ENCODE measurements around the gene GATAD2B. TPM values are rescaled to one million over a fixed set of nuclear protein-coding genes. Genes with fewer than 3 reads are reported as not detected.

GATAD2B gene
- total RNA-seq, 3 donors from 2014 or later (not counting 1 experiment from before 2014, with no cell fraction given), result 68.1 to 91.3 (median 75.5) TPM

- no peaks in the 10 kb centered on the region for H3K9me3 ChIP-seq (ENCODE audit: control insufficient read depth, insufficient read depth, low read length)
- no peaks in the 10 kb centered on the region for H3K9me3 Mint-ChIP-seq
- H3K4me1 ChIP-seq (ENCODE audit: control insufficient read depth, insufficient read depth, low read length), result no peaks in the 10 kb centered on the region
- H3K36me3 ChIP-seq (ENCODE audit: control insufficient read depth, insufficient read depth, low read length), result no peaks in the 10 kb centered on the region
- no peaks in the 10 kb centered on the region for H3K36me3 Mint-ChIP-seq
- H3K27ac Mint-ChIP-seq, result peak overlapping the region; percentile 35 to 56
- H3K4me3 ChIP-seq (ENCODE audit: low read length), result no peak overlapping the region
- no peak overlapping the region for H3K27ac ChIP-seq (ENCODE audit: low read length)
- no peak overlapping the region for H3K4me3 Mint-ChIP-seq
- H3K27me3 ChIP-seq (ENCODE audit: control insufficient read depth, insufficient read depth, low read length), result no peaks in the 10 kb centered on the region
- WGBS (ENCODE audit: insufficient coverage), result 52% methylated on average over 2 of the region's 2 CpGs
- H3K4me1 Mint-ChIP-seq, result peaks cover 29 to 34% of the 10 kb centered on the region in 2 donors
- TF ChIP-seq, protein P1, sequence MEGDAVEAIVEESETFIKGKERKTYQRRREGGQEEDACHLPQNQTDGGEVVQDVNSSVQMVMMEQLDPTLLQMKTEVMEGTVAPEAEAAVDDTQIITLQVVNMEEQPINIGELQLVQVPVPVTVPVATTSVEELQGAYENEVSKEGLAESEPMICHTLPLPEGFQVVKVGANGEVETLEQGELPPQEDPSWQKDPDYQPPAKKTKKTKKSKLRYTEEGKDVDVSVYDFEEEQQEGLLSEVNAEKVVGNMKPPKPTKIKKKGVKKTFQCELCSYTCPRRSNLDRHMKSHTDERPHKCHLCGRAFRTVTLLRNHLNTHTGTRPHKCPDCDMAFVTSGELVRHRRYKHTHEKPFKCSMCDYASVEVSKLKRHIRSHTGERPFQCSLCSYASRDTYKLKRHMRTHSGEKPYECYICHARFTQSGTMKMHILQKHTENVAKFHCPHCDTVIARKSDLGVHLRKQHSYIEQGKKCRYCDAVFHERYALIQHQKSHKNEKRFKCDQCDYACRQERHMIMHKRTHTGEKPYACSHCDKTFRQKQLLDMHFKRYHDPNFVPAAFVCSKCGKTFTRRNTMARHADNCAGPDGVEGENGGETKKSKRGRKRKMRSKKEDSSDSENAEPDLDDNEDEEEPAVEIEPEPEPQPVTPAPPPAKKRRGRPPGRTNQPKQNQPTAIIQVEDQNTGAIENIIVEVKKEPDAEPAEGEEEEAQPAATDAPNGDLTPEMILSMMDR (IDR thresholded peaks at IDR 0.05), result no peak
- no peaks in the 10 kb centered on the region for H3K27me3 Mint-ChIP-seq (ENCODE audit: low read depth in 2 of 2)
- no peak for ATAC-seq
- intact Hi-C loops (cut with micrococcal nuclease), result no loop called here
- DNase-seq, result no peak
Observed at GRCh38 chr1:153872934-153873333, 49.8 kb downstream of the GATAD2B start.

GRCh38 chr1:153872331-153872730, 50.4 kb downstream of the GATAD2B start:
- Histone ChIP-seq H3K27ac (ENCODE audit: low read length) (no peak overlapping the region), H3K9me3 (ENCODE audit: control insufficient read depth, insufficient read depth, low read length) (no peaks in the 10 kb centered on the region), H3K4me1 (ENCODE audit: control insufficient read depth, insufficient read depth, low read length) (no peaks in the 10 kb centered on the region), H3K36me3 (ENCODE audit: control insufficient read depth, insufficient read depth, low read length) (no peaks in the 10 kb centered on the region), H3K27me3 (ENCODE audit: control insufficient read depth, insufficient read depth, low read length) (no peaks in the 10 kb centered on the region), H3K4me3 (ENCODE audit: low read length) (no peak overlapping the region)
- Mint-ChIP-seq H3K9me3 (no peaks in the 10 kb centered on the region), H3K4me1 (peaks cover 29 to 31% of the 10 kb centered on the region in 2 donors), H3K4me3 (no peak overlapping the region), H3K27ac (peak overlapping the region; percentile 35 to 56), H3K27me3 (ENCODE audit: low read depth in 2 of 2) (no peaks in the 10 kb centered on the region), H3K36me3 (no peaks in the 10 kb centered on the region)
- TF ChIP-seq, protein P1 (IDR thresholded peaks at IDR 0.05), result no peak
- ATAC-seq, result no peak
- 83% methylated on average over 1 of the region's 3 CpGs for WGBS (ENCODE audit: insufficient coverage)
- DNase-seq, result no peak
- intact Hi-C loops (cut with micrococcal nuclease), result no loop called here

DNA sequence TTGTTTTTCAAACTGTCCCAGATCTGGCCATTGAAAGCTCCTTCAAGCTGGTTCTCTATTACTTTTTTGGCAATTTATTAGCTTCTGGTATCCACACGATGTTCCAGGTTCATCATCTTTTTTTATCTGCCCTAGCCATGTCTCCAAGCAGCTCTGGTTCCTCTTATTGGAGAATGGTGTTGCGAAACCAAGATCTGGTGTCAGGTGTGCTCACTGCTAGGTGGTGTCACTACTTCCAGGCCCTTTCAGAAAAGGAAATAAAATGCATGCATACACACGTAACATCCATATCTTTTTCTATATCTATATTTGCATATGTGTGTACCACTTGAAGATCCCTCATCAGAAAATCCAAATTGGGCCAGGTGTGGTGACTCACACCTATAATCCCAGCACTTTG, 53.3 kb downstream of the GATAD2B start:
- H3K36me3 Mint-ChIP-seq, result no peaks in the 10 kb centered on the region
- WGBS (ENCODE audit: insufficient coverage), result 86% methylated on average over 3 of the region's 3 CpGs
- DNase-seq, result no peak
- H3K27ac Mint-ChIP-seq, result peak overlapping the region; percentile 13 to 67
- H3K4me3 Mint-ChIP-seq, result no peak overlapping the region
- peaks cover 36 to 40% of the 10 kb centered on the region in 2 donors for H3K4me1 Mint-ChIP-seq
- peaks cover 5% of the 10 kb centered on the region for H3K4me1 ChIP-seq (ENCODE audit: control insufficient read depth, insufficient read depth, low read length)
- no peaks in the 10 kb centered on the region for H3K9me3 Mint-ChIP-seq
- H3K36me3 ChIP-seq (ENCODE audit: control insufficient read depth, insufficient read depth, low read length), result no peaks in the 10 kb centered on the region
- ATAC-seq, result no peak
- H3K27me3 Mint-ChIP-seq (ENCODE audit: low read depth in 2 of 2), result no peaks in the 10 kb centered on the region
- H3K4me3 ChIP-seq (ENCODE audit: low read length), result no peak overlapping the region
- no peak overlapping the region for H3K27ac ChIP-seq (ENCODE audit: low read length)
- no peaks in the 10 kb centered on the region for H3K27me3 ChIP-seq (ENCODE audit: control insufficient read depth, insufficient read depth, low read length)
- intact Hi-C loops (cut with micrococcal nuclease), result no loop called here
- TF ChIP-seq, protein P1 (IDR thresholded peaks at IDR 0.05), result no peak
- H3K9me3 ChIP-seq (ENCODE audit: control insufficient read depth, insufficient read depth, low read length), result no peaks in the 10 kb centered on the region
